DMS114 treated with DMSO at 0.1 percent for 48 hours (cell line): ENCODE data around the gene UBE2Z.

Experiments
- DNase-seq: peaks from one replicate; lab custom pipeline; 2025; ENCODE audit not compliant: unreplicated experiment; lab: John Stamatoyannopoulos, UW

The UBE2Z gene

DNA sequence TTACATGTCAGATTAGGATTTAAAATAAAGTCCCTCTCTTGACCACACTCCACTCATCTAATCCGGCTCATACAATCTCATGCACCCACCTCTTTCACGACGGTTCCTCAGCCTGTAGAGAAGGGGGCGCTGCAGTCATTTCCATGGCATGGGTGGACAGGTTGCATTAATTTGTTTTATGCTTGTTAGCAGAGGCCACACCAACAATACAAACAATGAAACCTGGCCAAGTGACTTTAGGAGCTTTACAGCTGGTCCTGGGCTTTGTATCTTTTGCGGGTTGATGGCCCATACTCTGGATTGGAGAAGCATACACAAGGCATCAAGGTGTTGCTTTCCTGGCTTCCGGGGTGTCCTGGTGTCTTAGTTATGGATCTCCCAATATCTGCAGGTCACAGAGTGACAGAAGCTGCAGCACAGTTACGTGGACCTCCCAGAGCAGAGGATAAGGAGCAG, 46.1 kb downstream of the UBE2Z start:
- peak; percentile 23 for DNase-seq

DNA sequence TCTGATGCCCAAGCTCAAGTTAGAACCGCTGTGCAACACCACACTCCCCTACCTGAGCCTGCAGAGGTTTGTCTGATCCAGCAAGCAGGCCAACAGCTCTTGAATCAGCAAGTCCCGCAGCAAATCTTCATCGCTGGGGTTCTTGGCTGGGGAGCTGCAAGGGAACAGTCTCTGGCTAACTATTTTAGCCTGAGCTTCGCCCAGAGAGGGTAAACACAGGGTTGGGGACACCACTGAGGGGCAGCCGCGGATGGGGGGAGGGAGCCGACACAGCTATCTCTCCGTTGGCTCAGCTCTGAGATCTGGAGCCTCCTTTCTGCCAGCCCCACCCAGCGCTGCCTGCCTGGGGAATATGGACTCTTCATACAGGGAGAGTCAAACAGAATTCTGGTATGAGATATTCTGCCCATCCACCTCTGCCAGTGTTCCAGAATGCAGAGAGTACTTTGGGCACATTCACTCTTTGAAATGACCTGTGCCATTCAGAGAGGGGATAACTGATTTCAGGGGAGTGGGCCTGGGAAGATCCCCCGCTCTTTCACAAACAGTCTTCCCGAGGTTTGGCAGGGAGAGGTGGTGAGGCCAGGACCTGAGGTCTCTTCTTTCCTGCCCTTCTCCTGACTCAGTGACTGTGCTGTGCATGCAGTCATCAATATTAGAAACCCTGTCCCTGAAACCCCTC, 52.8 kb downstream of the UBE2Z start:
- no peak for DNase-seq

DNA sequence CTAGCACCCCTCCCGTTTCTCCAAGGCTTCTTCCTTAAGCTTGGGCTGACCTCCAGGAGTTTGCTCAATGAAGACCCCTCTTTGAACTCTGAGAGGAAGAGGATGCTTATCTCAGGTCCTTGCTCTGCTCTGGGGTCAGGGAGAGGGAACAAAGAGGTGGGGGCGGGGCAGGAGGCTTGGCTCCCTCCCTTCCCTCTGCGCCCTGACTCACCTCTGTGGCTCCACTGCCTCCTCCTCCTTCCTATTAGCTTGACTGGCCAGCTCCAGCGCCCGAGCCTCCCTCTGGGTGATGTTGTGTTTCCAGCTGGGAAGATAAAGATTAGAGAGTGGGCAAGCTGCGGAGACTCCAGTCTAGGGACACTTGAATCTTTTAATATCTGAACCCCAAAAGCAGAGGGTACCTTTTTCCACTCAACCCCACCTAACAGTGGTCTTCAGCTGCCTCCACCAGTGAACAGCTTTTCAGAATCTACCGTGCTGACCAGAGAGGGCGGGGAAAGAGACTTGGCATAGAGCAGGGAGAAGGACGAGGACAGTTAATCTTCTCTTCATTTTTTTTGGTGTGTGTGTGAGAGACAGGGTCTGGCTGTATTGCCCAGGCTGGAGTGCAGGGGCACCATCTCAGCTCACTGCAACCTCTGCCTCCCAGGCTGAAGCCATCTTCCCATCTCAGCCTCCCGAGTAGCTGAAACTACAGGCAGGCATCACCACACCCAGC, 53.5 kb downstream of the UBE2Z start:
- DNase-seq, result no peak

DNA sequence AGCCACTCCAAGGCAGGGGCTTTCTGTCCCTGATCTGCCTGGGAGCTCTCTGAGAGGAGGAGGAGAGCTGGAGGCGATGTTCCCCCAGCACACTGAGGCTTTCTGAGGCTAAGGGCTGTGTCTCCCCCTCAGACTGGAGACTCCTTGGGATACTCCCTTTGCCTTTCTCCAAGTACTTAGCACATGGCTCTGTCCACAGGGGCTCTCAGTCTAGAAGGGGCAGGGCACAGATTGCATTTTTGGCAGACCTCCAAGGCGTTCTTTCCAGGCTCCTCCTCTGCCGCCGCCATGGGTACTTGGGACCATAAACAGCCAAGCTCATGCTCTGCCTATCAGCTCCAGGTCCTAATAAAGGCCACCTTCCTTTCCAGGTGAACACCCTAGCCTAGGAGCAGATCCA, 62.0 kb downstream of the UBE2Z start:
- no peak for DNase-seq

DNA sequence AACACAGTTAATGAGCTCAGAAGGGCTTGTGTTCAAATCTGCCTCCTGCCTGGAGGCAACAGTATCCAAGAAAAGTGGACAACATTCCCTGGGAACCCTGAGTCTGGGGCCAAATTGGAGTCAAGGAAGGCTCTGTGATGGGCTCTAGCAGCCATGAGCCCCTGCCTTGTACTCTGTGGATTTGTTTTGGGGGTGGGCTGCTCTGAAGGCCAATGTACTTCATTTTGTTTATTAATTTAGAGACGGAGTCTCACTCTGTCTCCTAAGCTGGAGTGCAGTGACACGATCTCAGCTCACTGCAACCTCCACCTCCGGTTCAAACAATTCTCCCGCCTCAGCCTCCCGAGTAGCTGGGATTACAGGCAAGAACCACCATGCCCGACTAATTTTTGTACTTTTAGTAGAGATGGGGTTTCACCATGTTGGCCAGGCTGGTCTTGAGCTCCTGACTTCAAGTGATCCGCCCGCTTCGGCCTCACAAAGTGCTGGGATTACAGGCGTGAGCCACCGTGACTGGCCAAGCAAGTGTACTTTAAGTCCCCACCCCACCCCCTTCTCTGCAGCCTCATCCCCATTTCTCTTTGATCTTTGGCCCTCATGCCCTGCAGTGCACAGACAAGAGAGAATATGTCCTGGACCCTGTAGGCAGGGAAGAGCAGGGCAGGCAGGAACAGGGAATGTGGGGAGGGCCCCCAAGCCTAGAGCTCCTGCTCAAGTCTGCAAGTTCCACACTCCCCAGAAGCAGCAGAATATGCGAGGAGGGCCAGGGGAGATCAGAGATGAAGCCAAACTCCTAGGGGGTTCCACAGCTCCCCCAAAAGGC, 62.9 kb downstream of the UBE2Z start:
- no peak for DNase-seq

DNA sequence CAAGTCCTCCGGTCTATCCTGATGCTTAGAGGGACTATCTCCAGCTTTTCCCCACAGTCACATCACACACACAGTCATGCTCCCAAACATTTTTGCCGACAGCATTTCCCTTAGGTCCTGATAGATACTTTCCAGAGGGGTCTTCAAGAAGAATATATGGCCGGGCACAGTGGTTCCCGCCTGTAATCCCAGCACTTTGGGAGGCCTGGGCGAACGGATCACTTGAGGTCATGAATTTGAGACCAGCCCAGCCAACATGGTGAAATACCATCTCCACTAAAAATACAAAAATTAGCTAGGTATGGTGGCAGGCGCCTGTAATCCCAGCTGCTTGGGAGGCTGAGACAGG, 64.5 kb downstream of the UBE2Z start:
- no peak for DNase-seq

DNA sequence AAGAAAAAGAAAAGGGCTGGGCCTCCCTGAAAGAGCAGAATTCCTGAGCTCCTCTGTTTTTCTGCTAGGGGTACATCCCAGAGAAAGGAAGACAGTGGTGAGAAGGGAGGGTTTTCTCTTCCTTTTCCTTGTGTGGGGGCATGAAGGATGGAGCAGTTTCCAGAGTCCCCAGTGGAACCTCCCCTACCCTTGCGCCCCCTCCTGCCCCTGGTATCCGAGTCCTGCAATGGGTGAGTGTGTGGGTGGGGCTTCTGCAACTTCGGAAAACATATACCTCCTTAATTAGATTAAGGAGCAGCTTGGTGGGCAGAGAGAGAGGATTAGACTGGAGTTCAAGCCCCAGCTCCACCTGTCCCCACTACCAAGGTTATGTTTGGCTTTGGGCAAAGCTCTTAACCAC, 65.6 kb downstream of the UBE2Z start:
- no peak for DNase-seq
